Stimulated activated CD4-positive, alpha-beta T cell treated with anti-CD3 and anti-CD28 coated beads, Interleukin-2, amount 100 ng/mL, for 24 hours (primary cell): ENCODE measurements around the gene CCZ1B.
"Not testable (repeated sequence)": the region's sequence is repeated elsewhere in the genome, so short reads cannot be mapped to it uniquely, and the experiment has no call there.

Source experiments
- DNase-seq, 2 donors: peaks; one replicate each; pipeline ENCODE4 v3.0.0-alpha.2; 2020

CCZ1B gene

DNA sequence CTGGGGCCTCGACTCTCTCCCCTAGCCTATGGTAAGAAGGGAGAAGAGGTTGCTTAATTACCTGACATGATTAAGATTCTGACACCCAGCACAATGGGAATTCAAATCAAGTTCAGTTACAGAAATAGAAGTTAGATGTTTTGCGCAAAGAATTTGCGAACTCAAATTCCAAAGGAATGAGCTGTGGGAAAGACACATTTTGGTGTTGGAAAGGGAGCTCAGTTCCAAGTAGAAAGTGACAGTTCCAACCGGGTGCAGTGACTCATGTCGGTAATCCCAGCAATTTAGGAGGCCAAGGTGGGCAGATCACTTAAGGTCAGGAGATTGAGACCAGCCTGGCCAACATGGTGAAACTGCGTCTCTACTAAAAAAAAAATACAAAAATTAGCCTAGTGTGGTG lies 4.0 kb upstream of the CCZ1B start:
- DNase-seq, result not testable (repeated sequence)

DNA sequence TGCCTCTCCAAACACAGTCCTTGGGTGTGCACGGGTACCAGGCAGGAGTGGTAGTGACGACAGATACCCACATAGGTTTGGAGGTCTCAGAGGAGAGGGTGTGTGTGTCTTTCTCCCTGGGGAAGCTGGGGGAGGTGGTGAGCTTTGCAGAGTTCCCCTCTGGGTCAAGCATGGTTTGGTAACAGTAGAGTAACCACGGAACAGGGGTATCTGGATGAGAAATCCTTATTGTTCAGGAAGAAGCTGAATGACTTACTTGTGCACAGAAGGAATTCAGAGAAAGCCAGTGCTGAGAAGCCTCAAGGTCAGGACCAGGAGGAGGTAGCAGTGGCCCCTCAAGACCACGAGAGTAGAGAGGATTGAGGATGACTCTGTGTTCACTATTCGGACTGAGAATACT lies 3.5 kb upstream of the CCZ1B start:
- DNase-seq, result not testable (repeated sequence)

DNA sequence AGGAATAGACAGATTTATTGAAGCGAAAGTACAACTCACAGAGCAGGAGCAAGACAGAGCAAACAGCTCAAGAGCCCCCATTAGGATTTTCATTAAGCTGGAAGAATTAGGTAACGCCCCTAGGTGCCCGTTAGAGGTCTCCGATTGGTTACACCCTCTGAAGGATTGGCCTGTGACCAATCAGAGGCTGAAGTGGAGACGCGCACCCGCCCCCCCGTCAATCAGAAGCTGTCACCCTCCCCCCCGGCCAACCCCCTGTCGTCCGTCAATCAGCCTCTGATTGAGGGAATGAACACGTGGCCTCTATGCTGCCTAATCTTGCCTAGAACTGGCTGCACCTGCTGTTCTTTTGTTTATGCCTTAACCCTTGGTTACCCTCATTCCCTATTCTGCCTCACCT lies 1.1 kb upstream of the CCZ1B start:
- DNase-seq, result not testable (repeated sequence)

GRCh38 chr7:6825236-6826125 lies 594 bp downstream of the CCZ1B start:
- not testable (repeated sequence) for DNase-seq

DNA sequence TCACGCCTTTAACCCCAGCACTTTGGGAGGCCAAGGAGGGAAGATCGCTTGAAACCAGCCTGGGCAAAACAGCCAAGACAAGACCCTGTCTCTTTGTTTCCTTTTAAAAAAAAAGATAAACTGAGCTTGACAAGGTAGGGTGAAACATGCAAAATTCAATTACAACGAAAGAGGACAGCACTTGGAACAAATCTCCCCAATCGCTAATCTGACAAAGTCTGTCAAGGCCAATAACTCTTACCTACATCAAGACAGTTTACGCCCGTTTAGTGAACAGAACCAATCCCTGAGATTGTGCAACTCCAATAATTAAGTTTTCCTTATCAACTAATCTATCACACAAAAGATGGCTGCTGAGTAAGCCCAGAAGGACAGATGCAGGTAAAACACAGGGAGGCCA lies 4.5 kb downstream of the CCZ1B start:
- not testable (repeated sequence) for DNase-seq

DNA sequence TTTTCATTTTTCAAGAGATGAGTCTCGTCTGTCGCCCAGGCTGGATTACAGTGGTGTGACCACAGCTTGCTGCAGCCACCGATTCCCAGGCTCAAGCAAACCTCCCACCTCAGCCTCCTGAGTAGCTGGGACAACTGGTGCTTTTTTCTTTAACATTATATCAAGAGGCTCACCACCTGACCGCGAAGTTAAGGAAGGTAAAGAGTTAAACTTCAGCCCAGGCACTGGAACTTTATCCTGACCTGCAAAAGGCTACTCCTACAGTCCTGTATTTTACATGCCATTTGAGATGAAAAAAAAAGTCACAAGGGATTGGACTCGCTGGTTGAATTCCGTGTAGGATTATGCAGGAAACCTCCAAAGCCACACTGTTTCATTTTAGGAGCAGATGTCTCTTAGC lies 10.6 kb downstream of the CCZ1B start:
- DNase-seq, result not testable (repeated sequence)

GRCh38 chr7:6813011-6813410 lies 13.1 kb downstream of the CCZ1B start:
- DNase-seq, result not testable (repeated sequence)

GRCh38 chr7:6807959-6808358 lies 18.1 kb downstream of the CCZ1B start:
- not testable (repeated sequence) for DNase-seq

DNA sequence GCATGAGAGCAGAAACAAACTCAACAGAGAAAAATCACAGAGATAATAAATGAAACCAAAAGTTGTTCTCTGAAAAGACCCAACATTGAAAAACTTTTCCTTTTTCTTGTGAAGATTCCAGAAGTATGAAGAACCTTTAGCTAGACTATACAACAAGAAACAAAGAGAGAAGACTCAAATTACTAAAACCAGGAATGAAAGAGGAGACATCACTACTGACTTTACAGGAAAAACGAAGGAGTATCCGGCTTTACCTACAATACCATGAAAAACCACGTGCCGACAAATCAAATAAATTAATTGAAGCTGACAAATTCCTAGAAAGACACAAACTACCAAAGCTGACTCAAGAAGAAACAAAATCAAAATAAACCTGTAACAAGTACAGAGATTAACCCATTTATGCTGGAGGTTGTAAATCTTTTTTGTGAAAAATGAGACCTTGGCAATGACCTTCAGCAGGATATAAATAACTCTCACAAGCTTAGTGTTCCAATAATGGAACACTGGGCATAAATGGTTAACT lies 18.6 kb downstream of the CCZ1B start:
- DNase-seq, result not testable (repeated sequence)

- not testable (repeated sequence) for DNase-seq
Observed at GRCh38 chr7:6800331-6800730, 25.7 kb downstream of the CCZ1B start.

GRCh38 chr7:6799887-6800286 lies 26.2 kb downstream of the CCZ1B start:
- not testable (repeated sequence) for DNase-seq

DNA sequence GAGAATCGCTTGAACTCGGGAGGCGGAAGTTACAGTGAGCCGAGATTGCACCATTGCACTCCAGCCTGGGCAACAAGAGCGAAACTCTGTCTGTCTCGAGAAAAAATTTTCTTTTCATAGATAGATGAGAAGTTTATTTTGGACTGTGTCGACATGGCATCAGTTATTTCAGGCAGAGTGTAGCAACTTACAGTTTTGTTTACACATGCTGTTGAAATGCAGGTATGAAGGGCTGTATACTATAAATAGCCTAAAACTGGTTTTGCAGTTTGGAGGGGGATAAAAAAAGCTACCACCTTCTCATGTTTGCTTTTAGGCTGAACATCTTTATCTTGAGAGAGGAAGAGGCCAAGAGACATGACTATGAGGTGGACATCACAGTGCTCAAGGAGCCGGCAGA lies 28.0 kb downstream of the CCZ1B start:
- not testable (repeated sequence) for DNase-seq

DNA sequence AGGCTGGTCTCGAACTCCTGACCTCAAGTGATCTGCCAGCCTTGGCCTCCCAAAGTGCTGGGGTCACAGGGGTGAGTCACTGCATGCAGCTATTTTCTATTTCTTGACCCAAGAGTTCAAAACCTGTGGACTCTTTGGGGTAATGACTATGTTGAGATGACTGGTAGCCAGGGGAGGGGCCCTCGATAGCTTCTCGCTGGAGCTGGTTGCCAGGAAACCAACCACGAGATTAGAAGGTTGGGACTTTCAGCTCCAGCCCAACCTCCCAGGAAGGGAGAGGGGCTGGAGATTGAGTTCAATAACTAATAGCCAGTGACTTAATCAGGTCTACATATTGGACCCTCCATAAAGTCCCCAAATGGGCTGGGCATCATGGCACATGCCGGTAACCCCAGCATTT lies 28.9 kb downstream of the CCZ1B start:
- DNase-seq, result not testable (repeated sequence)

GRCh38 chr7:6794276-6794675 lies 31.8 kb downstream of the CCZ1B start:
- not testable (repeated sequence) for DNase-seq

GRCh38 chr7:6792113-6792872 lies 33.8 kb downstream of the CCZ1B start:
- DNase-seq, result not testable (repeated sequence)

GRCh38 chr7:6789353-6789752 lies 36.7 kb downstream of the CCZ1B start:
- DNase-seq, result not testable (repeated sequence)

DNA sequence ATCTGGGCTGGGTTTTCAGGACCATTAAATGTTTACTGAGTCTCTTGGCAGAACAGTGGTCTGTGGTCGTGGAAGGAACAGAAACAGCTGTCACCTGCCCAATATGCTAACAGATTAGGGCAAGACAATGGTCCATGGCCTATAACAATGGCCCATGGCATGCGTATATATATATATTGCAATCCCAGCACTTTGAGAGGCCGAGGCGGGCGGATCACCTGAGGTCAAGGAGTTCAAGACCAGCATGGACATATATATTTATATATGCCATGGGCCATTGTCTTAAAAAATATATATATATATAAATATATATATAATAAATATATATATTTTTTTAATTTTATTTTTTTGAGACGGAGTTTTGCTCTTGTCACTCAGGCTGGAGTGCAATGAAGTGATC lies 44.5 kb downstream of the CCZ1B start:
- DNase-seq, result not testable (repeated sequence)

DNA sequence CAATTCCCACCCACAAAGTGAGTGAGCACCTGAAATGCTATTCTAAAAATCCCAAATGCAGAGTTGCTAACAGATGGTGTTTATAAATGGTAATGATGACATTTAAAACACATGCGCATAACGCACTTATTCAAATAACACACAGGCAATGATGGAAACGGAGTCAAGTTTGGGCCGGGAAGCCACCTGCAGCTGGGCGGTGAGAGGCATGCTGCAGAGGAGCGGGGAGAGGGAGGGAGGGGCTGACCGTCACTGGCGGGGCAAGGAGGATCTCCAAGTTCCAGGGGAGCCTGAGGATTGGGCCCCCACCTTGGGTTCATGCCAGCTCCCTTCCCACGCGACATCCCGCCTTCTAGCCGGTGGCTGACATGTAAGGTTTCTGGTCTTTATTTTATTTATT lies 64.9 kb downstream of the CCZ1B start:
- not testable (repeated sequence) for DNase-seq

DNA sequence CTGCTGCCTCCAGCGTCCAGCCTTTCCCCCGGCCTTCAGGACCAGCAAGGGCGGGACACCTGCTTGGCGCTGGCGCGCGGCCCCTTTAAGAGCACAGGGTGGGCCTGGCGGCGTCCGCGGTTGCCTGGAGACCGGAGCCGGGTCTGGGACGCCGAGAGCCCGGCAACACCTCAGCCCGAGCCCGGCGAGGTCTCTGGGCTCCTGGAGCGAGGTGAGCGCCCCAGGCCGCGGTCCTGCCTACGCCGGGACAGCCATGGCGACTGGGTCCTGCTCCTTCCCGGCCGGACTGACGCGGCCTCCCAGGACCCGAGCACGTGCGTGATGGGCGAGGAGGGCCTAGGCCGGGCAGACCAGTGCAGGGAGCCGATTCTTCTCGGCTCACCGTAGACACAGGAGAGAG lies 72.1 kb downstream of the CCZ1B start, which contains the start of gene RSPH10B2:
Gene RSPH10B2, plus strand, starts transcription at position 140 of the 400 bp plus-strand sequence. CDS start 3,575 bp downstream, outside the sequence.
- DNase-seq, result not testable (repeated sequence)

DNA sequence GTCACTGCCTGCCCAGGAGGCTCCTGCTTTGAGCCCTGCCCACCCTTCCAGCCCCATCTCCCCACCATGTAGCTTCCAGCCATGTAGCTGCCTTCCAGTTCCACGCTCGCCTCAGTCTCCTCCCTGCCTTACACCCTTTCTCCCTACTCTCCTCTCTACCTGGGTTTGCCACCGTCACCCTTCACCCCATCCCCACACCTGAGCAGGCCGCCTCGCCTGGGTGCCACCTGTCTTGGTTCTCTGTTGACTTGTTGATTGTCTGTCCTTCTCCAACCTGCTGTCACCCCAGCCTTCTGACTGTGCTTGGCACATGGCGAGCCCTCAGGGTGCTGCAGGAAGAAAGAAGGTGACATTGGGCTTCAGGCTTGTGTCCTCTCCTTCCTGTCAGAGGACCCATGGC lies 75.9 kb downstream of the CCZ1B start:
- DNase-seq, result not testable (repeated sequence)

GRCh38 chr7:6749335-6749734 lies 76.7 kb downstream of the CCZ1B start:
- DNase-seq, result not testable (repeated sequence)
